Cerebellar cortex (tissue), 1 donor: ENCODE results near the gene GIMAP4.
"Not testable (repeated sequence)": the region's sequence is repeated elsewhere in the genome, so short reads cannot be mapped to it uniquely, and the experiment has no call there.

Experiments used
- DNase-seq: peaks from one replicate; pipeline ENCODE4 v3.0.0-alpha.2; 2015; ENCODE audit warnings: low spot score

Gene GIMAP4

GRCh38 chr7:150567169-150567568 lies at the start of gene GIMAP4:
Gene GIMAP4, plus strand, starts transcription at chr7:150567390. Its CDS starts 2,512 bp downstream, at chr7:150569902.
- DNase-seq: no peak

- DNase-seq: no peak
Observed at GRCh38 chr7:150519310-150519709, 47.9 kb upstream of the GIMAP4 start.

GRCh38 chr7:150520145-150520544 lies 47.0 kb upstream of the GIMAP4 start:
- no peak for DNase-seq

DNA sequence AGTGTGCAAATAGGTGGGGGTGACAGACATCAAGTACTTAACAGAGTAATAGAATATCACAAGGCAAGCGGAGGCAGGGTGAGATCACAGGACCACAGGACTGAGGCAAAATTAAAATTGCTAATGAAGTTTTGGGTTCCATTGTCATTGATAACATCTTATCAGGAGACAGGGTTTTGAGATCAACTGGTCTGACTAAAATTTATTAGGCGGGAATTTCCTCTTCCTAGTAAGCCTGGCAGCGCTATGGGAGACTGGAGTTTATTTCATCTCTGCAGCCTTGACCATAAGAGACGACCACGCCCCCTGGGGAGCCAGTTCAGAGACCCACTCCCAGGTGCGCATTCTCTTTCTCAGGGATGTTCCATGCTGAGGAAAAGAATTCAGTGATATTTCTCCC lies 44.3 kb upstream of the GIMAP4 start:
- not testable (repeated sequence) for DNase-seq

DNA sequence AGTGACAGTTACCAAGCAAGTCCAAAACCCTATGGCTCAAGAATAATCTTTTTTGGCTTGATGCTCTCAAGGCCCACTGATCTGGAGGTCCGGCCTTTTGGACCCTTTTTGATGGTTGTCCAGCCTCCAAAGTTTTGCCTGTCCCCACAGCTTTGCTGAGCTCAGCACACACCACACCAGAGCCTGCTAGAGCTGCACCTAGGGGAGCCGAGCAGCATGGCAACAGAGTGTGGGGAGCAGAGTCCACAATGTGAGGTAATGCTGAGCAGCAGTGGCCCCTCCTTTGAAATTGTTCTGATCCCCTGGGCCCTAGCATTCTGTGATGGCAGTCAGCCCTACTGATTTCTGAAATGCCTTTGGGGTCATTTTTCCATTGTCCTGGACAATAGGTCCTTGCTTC lies 43.2 kb upstream of the GIMAP4 start:
- DNase-seq: no peak

- no peak for DNase-seq
Observed at GRCh38 chr7:150531704-150532103, 35.5 kb upstream of the GIMAP4 start.

- no peak for DNase-seq
Observed at GRCh38 chr7:150538259-150538658, 28.9 kb upstream of the GIMAP4 start.

DNA sequence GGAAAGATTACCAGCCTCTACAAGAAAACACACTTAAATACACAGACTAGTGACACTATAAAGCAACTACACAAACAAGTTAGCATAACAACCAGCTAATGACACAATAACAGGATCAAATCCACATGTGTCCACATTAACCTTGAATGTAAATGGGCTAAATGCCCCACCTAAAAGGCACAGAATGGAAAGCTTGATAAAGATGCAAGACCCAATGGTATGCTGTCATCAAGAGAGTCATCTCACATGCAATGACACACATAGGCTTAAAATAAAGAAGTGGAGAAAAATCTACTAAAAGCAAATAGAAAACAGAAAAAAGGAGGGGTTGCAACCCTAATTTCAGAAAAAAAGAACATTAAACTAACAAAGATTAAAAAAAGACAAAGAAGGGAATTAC lies 14.0 kb upstream of the GIMAP4 start:
- DNase-seq: no peak

GRCh38 chr7:150556521-150557138 lies 10.6 kb upstream of the GIMAP4 start:
- DNase-seq: no peak

GRCh38 chr7:150560486-150560885 lies 6.7 kb upstream of the GIMAP4 start:
- DNase-seq: no peak

DNA sequence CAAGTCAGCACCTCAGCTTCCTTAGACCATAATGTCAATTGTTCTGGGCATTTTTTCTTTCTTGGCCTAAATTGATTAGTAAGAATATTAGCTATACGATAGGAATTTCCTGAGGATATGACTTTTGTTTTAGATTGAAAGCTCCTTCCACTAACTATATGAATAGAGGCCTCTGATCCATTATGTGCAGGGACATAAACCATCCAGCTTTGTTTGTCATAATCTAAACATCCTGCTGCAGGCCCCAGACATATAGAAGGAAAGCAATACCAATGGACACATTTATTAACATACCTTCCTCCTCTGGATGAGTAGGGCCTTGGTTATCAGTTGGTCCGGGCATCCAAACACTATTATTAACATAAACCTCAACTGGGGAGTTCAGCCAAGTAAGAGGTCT lies 4.3 kb upstream of the GIMAP4 start:
- no peak for DNase-seq

GRCh38 chr7:150564006-150564405 lies 3.2 kb upstream of the GIMAP4 start:
- DNase-seq: no peak

GRCh38 chr7:150564566-150564965 lies 2.6 kb upstream of the GIMAP4 start:
- DNase-seq: no peak

DNA sequence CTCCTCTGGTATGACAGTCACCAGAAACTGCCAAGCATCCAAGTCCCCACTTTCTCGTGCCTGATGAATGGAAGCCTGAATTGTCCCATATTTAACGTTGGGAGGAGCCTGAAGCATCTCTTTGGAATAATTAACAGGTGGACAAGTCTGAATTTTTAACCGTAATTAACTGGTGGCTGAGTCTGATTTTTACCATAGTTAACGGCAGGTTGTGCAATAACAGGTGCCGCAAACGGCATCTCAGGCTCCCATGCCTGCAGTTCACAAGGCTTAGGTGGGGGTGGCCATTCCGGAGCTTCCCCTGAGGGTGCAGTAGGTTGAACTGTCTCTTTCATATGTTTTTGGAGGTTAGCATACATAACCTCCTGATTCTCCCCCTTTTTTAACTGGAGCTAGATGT lies 2.0 kb upstream of the GIMAP4 start:
- DNase-seq: no peak

DNA sequence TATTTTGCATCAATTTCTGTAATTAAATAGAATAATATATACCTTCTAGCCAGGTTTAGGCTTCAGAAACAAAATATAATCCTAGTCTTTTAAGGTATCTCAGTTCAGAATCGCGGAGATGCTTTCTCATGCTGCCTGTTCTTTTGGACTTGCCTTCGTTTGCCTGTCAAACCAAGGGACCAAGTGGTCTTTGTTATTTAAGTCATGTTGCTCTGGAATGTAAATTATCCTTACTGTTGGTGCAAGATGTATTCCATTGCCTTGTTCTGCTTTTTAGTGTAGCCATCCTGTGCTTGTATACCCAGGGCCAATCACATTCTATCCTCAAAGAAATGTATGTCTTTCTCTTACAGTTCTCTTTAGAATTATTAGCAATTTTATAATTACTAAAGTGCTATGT lies 1.1 kb upstream of the GIMAP4 start:
- DNase-seq: no peak

- no peak for DNase-seq
Observed at GRCh38 chr7:150566572-150566971, 618 bp upstream of the GIMAP4 start.

DNA sequence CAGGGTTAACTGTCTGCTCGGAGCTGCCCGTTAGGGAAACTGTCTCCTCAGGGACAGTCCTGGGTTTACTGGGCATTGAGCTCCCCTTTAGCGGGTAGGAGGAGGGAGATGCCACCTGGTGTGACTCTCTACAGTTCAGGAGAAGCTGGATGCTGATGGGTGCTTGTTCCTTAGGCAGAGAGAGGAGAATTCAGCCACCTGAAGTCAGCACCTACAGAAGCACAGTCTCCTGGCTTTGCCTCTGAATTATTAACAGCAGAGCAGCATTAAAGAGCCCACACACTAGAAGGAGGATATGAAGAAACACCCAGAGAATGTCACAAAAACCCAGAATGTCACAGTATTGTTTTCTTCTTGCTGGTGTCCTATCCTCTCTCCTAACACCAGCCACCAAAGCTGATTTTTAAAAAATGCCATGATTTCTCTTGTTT lies 696 bp downstream of the GIMAP4 start:
- DNase-seq: no peak

DNA sequence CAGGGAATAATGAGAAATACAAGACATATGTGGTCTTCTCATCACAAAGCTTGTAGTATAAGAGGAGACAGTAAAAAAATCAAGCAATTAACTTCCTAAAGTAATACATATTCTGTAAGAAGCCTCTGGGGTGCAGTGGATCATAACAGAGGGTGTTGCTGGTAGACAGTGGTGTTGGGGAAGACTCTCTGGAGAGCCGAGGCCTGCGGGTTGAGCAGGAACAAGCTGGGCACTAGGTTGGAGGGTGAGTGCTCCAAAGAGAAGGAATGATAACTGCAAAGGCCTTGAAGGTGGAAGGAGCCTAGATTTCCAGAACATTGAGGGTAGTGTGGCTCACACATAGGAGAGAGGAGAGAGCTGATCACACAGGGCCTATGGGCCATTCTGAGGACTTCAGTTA lies 1.5 kb downstream of the GIMAP4 start:
- no peak for DNase-seq

GRCh38 chr7:150569245-150569955 lies 2.2 kb downstream of the GIMAP4 start:
- no peak for DNase-seq

DNA sequence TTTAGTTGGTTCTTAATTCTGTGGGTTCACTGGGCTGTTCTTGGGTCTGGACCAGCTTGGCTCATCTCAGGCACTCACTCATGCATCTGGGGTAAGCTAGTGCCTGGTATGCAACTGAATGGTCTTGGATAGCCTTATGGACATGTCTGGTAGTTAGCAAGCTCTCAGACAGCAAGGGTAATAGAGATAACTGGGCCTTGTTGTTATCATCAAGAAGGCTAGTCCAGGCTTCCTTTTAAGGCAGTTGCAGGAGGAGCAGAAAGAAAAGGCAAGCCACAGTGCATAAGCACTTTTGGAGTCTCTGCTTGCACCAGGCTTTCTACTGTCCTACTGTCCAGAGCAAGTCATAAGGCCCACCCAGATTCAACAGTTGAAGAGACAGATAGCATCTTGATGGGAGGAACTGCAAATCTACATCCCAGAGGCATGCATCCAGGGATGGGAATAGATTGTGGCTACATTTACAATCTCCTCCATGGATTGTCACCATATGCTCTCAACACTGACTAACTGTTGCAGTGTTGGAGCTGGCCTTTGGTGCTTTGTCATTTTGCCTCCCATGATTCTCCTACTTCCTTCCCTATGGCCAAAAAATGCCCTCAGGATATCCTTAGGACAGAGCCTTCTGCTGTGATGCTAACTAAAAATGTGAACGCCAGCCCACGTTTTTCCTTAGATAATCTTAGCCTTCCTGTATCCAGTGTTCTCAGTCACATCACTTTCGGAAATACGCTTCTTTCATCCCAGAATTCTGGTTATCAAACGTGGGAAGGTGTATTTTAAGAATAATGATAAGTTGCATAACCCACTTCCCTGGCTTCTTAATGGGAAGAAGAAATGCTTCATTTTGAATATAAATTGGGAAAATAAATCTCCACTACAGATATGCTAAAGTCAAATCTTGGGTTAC lies 3.6 kb downstream of the GIMAP4 start:
- no peak for DNase-seq

GRCh38 chr7:150572496-150572895 lies 5.3 kb downstream of the GIMAP4 start:
- DNase-seq: no peak

DNA sequence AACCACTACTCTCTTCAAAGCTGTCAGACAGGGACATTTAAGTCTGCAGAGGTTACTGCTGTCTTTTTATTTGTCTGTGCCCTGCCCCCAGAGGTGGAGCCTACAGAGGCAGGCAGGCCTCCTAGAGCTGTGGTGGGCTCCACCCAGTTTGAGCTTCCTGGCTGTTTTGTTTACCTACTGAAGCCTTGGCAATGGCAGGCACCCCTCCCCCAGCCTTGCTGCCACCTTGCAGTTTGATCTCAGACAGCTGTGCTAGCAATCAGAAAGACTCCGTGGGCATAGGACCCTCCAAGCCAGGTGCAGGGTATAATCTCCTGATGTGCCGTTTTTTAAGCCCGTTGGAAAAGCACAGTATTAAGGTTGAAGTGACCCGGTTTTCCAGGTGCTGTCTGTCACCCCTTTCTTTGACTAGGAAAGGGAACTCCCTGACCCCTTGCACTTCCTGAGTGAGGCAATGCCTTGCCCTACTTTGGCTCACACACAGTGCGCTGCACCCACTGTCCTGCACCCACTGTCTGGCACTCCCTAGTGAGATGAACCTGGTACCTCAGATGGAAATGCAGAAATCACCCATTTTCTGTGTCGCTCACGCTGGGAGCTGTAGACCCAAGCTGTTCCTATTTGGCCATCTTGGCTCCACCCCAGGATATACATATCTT lies 12.9 kb downstream of the GIMAP4 start:
- DNase-seq: not testable (repeated sequence)
